Measurements from ENCODE around the gene FNDC8.
"Not testable (repeated sequence)": the region's sequence is repeated elsewhere in the genome, so short reads cannot be mapped to it uniquely, and the experiment has no call there.

Gene FNDC8

DNA sequence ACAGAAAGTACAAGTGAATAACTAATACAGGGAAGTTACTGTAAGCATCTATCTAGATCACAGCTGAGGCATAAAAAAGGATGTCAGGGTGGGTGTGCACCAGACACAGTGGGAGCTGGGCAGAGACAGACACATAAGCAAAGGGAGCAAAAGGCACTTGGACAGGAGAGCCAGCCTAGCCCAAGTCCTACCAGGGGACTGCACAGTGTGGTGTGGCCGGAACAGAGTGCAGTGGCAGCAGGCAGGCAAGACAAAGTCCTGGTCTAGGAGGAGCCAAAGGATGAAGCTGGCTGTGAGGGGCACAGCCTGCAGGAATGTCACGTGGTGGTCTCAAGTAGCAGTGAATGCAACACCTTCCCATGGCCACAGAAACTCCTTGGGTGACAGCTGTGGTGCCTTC lies 23.6 kb upstream of the FNDC8 start:
- no peak for DNase-seq

DNA sequence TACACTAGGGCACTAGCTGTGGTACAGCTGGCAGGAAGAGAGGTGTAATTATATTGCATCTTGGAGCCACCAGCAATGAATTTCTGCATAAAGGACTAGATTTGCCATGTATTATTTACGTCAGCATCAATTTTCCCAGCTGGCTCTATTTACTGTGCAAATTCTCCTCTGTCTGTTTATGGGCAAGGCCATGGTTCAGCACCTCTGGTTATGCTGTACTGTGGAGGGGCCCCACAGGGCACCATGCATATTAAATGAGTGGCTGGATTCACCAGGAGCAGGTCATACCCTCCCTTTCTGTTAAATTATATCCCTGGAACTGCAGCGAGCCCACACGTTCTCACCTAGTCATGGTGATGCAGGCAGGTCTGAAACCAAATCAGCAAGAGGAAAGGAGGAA lies 21.5 kb upstream of the FNDC8 start:
- DNase-seq = no peak

DNA sequence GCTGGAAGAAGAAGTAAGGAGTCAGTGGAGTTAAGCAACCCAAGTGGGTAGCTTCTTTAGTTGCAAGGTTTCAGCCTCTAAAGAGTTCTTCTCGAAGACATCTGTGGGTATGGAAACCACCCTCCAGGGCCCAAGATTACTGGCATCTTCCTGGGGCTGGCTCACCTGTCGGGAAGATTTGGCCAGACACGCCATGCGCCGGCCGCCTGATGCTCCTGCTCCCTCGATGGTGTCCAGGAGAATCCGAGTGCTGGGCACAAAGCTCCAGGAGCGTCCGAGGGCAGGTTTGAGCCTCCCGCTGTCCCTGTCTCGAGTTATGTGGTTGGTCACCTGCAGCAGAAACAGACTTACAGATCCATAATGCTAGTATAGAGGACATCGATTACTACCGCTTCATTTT lies 20.4 kb upstream of the FNDC8 start:
- no peak for DNase-seq

DNA sequence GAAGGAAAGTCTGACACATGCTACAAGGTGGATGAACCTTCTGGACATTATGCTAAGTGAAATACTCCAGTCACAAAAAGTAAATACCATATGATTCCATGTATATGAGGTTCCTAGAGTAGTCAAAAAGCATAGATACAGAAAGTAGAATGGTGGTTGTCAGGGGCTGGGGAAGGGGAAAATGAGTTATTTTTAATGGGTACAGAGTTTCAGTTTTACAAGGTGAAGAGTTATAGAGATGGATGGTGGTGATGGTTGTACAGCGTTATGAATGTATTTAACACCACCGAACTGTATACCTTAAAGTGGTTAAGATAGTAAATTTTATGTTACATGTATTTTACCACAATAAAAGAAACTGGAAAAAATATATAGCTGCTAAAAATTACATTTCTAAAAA lies 19.7 kb upstream of the FNDC8 start:
- no peak for DNase-seq

DNA sequence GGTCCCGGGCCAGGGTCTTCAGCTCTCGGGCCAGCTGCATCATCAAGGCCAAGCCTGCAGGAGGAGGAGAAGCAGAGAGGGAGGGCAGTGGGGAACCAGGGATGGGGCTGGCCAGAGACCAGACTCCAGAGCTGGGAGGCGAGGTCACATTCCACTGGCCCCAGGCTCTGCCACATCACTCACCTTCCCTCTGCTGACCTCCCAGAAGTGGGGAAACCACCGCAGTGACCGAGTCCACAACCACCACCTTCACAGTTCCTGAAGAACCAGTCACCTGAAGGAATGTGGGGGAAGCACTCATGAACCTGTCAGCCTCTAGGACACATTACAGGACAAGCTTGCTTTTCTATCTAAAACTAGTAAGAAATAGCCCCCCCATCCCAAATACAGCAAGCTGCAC lies 18.1 kb upstream of the FNDC8 start:
- no peak for DNase-seq

DNA sequence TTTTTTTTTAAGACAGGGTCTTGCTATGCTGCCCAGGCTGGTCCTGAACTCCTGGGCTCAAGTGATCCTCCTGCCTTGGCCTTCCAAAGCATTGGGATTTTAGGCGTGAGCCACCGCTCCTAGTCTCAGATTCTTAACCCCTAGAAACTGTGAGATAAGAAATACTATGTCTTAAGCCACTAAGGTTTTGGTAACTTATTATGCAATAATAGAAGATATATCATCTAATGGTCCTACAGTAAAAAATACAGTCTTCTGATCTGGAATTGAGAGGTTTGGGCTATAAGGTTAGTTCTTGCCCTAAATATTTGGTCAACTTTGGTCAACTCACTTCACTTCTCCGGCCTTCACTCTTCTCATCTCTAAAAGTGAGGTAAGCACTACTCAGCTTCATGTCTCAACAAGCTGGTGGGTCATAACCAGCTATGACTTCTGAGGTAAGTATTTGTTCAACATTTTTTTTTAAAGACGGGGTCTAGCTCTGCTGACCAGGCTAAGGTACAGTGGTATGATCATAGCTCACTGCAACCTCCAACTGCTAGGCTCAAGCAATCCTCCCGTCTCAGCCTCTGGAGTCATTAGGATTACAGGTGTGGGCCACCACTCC lies 16.5 kb upstream of the FNDC8 start:
- no peak for DNase-seq

DNA sequence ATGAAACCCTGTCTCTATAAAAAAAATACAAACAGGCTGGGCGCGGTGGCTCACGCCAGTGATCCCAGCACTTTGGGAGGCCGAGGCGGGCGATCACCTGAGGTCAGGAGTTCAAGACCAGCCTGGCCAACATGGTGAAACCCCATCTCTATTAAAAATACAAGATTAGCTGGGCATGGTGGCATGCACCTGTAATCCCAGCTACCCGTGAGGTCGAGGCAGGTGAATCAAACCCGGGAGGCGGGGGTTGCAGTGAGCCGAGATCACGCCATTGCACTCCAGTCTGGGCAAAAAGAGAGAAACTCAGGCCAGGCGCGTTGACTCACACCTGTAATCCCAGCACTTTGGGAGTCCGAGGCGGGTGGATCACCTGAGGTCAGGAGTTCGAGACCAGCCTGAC lies 10.6 kb upstream of the FNDC8 start:
- DNase-seq = not testable (repeated sequence)

DNA sequence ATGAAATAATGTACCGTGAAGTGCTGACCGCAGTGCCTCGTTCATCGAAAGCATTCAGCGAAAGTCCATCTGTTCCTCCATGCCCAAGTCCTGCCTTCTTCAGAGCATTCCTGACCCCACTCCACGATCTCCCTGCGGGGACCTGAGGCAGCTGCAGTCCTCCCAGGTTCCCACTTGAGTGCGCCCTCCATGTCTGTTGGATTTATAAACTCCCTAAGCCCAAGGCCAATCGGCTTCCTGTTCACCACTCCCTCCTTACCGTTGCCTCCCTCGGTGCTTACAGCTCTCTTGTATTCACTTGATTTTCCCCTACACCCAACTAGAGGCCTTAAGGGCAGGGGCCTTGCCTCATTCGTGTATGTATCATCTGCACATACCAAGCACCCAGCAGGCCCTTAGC lies 4.6 kb upstream of the FNDC8 start:
- no peak for DNase-seq

DNA sequence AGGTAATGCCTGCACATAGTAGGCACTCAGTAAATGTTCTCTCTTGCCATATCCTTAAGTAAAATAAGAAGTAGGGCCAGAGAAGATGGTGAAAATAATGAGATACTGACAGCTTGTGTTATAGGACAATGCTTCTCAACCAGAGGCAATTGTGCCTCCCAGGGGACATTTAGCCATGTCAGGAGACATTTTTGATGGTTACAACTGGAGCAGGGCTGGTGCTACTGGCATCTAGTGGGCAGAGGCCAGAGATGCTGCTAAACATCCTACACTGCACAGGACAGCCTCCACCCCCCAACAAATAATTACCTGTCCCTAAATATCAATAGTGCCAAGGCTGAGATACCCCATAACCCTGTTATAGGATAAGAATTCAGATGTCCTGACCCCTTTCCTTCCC lies 3.4 kb upstream of the FNDC8 start:
- DNase-seq = no peak

DNA sequence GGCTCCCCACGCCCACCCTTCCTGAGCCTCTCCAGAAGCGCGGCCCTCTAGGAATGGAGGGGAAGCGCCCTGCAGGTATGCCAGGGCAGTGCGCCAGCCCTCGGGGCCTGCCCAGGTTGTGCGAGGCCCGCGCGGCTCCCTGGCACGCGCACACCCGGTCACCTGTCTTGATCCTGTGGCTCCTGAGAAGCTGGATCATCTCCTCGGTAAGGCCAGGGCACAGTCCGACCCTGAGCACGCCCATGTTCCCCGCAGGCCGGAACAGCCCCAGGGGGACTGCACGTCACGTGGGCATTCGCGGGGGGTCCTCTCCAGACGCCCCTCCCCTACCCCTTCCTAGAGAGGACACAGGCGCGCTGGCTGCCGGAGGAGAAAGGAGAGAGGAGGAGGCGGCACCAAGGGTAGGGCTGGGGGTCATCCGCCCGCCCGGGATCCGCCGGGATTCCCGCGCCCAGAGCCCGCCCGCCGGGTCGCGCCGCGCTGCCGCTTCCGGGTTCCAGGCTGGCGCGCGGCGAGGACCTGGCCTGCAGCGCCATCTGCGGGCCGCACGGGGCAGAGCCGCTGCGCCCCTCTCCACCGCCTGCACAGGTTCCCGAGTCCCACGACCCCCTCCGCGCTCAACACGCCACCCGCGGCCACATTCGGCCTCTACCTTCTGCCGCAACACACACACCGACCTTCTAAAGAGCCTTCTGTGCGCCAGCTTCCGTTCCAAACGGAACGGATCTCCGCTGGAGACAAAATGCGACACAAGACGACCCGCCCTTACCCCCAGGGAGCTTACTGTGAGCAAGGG lies 1.8 kb upstream of the FNDC8 start, which contains the start of gene RAD51D:
TSS of gene RAD51D (minus strand) at position 491 of the 796 bp plus-strand sequence. CDS start at position 244, 247 bp downstream.
- DNase-seq = peak; percentile 63 to 91

DNA sequence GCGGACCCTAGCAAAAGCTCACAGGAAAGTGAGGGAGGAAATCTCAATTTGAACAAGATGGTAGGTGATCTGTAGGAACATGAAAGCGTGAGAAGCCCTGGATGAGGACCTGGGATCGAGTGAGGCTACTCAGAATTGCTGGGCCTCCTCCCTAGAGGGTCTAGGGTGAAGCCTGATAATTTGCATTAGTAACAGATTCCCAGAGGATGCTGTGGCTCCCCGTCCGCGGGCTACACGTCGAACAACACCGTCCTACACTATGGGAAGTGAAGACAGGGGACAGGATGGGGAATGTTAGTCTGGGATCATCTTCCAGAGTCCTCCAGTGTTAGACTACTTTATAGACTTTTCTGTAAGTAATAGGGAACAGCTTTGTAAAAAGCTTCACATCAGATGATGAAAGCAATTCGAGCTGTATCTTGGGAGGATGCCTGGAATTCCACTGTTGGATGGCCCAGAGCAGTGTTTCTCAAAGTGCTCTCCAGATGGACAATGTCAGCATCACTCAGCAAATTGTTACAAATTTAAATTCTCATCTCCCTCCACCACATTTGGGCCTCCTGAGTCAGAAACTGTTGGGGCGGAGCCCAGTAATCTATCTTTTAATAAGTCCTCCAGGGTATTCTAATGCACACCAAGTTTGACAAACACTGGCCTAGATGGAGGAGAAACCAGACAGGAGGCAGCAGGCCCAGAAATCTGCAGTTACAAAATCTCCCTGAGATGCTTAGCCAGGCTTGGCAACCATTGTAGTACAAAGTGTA lies 6.5 kb downstream of the FNDC8 start:
- no peak for DNase-seq

DNA sequence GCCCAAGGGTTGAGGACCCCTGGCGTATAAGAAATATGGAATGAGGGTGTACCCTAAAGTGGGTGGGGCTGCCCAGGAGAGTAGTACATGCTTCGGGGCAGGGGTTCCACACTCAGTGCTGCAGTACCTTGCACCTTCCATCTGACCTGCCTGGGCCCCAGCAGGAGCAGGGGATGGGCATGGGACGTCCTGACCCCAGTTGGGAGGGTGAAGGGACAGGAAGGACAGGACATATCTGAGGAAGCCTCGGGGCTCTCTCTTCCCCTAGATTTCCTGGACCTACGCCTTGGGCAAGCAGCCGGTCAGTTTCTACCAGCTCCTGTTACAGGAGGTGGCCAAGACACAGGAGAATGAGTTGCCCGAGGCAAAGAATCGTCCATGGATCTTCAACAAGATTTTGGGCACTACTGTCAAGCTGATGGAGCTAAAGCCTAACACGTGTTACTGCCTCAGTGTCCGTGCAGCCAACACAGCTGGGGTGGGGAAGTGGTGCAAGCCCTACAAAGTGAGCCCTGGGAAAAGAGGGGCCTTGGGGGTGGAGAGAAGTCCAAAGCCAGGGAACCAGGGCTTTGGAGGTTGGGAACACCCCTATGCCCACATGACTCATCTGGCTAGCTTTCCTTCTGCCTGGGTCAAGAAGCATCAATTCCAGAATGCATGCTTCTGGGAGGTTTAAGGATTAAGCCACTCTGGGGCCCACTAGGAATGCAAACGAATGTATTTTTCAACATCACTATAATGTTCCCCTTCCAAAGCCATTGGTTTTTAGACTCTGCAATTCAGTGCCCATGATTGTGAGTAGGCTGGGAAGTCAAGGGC lies 7.9 kb downstream of the FNDC8 start:
- no peak for DNase-seq

DNA sequence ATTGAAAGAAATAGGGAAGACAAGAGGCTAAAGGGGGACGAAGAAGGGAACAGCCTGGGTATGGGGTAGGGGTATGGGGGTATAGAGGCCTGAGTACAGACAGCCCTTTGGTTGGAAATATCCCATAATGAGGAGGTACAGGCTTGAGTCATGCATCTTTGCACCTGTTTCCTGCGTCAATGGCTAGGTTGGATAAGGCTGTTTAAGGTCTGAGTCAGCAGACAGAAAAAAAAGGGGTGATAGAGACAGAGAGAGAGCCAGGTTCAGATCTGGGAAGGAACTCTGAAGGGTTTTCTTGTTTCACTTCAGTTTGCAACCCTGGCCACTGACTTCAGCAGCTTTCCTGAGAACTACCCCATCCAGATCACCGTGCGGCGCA lies 8.5 kb downstream of the FNDC8 start:
- no peak for DNase-seq

DNA sequence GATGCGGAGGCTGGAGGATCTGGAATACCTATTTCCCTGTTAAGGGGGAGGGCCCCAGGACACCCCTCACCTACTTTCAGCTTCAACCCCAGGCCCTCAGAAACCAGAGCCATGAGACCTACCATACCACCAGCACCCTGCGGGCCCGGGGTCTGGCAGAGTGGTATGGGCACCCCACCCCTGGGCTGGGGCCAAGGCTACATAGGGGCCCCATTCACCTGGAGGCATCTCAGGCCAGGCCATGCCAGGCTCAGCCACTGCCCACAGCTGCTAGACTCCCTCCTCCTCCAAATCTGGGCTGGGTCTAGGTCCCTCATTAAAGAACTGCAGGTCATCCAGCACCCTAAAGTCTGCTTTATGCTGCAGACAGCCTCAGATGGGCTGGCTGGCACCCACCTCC lies 9.0 kb downstream of the FNDC8 start:
- no peak for DNase-seq

DNA sequence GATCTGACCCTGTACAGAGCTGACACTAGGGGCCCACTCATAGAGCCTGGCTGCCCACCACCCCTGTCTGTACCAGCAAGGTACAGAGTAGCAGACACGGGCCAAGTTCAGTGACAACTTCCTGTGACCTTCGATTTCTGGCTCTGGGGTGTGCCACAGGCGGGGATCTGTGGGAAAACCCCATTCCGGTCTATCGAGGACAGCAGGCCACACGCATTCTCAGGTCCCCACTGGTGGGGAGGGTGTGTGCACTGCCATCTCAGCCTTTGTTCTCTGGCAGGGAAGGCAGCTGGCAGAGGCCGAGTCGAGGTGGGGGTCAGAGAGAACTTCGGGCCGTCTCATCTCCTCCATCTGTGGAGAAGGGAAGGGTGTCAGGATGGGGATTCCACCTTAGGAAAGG lies 10.7 kb downstream of the FNDC8 start:
- DNase-seq = no peak

DNA sequence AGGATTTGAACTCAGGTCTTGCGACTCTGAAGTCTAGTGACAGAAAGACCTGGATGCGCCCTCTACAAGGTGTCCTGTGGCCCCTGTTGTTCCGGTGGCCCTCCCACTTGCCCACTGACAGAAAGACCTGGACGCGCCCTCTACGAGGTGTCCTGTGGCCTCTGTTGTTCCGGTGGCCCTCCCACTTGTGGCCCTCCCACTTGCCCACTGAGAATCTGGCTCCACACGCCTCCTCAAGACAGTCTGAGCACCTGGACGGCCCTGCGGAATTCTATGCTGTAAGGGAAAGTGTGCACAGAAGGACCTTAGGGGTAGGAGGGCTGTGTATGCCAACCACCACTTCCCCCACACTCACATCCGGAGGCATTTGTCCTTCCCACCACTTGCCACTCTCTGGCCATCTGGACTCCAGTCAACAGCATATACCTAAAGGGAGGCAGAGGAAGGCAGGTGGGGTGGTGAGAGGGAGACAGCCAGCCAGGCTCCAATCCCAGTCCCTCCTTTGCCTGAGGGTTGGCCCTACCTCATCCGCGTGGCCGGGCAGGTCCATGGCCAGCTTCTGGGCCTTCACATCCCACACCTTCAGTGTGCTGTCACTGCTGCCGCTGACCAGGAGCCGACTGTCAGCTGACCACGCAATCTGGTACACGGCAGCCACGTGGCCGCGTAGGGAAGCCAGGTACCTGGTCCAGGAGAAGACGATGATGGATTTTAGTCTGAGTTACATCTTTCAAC lies 11.6 kb downstream of the FNDC8 start:
- DNase-seq = no peak

DNA sequence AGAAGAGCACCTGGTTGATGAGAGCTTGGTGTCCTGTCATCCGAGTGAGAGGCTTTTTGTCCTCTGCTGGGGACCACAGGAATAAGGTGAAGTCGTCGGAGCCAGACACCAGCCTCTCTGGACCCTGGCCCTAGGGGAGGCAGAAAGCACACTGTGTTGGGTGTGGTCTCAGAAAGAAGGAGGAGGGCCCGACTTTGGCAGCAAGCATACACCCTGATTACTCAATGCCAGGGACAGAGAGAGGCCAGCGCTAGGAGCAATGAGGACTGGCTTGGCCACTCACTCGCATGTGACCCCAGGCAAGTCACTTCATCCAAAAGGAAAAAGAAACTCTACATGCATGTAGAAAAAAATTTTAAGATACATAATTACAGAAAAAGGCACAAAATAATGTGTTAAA lies 13.9 kb downstream of the FNDC8 start:
- DNase-seq = no peak

DNA sequence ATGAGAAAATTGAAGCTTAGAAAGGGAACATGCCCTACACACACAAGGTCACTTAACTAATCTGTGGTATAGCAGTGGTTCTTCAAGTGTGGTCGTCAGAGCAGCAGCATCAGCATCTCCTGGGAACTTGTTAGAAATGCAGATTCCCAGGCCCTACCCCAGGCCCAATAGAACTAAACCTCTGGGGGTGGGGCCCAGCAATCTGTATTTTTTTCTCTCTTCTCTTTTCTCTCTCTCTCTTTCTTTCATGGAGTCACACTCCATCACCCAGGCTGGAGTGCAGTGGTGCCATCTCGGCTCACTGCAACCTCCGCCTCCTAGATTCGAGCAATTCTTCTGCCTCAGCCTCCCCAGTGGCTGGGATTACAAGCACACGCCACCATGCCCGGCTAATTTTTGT lies 16.8 kb downstream of the FNDC8 start:
- no peak for DNase-seq

DNA sequence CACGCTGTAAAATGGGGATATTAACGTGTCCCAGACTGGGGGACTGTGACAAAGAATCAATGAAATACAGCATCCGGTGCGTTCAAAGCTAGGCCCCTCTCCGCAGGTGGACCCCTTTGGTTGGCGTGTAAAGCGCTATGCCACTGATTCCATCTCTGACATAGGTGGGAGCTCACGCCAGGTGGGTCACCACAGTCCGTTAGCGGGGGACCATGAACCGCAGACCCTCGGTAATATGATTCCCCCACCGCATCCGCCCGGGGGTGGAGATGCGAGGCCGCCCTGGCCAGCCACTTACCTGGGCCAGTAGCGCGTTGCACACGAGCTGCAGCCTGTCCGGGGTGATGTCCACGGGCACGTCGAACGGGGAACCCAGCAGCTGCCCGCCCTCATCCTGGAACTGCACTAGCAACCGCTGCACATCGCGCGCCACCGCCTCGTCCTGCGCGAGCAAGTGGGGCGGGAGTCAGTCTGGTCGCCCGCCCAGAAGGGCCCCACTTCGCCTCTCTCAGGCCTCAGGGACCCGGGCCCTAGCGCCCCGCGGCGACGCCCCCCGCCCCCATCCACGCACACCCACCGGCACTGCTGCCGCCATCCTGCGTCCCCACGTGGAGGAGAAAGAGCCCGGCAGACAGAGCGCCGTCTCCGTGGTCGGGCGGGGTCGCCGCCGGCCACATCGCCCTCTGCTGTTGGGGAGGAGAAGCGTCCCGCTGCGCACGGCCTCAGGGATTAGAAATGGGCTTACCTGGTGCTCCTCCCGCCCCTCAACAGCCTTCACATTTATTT lies 20.5 kb downstream of the FNDC8 start, which contains the start of gene NLE1:
TSS of gene NLE1 (minus strand) at position 623 of the 786 bp plus-strand sequence. CDS start at position 595, 28 bp downstream.
- peak; percentile 60 to 62 for DNase-seq

DNA sequence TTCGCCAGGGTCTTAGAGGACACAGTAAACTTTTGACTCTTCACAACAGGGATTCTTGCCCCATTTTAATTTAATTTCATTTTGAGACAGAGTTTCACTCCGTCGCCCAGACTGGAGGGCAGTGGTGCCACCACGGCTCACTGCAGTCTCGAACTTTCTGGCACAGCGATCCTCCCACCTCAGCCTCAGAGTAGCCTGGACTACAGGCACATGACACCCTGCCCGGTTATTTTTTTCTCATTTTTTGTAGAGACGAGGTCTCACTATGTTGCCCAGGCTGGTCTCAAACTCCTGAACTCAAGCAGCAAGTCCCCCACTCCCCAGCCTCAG lies 21.0 kb downstream of the FNDC8 start:
- DNase-seq = no peak

DNA sequence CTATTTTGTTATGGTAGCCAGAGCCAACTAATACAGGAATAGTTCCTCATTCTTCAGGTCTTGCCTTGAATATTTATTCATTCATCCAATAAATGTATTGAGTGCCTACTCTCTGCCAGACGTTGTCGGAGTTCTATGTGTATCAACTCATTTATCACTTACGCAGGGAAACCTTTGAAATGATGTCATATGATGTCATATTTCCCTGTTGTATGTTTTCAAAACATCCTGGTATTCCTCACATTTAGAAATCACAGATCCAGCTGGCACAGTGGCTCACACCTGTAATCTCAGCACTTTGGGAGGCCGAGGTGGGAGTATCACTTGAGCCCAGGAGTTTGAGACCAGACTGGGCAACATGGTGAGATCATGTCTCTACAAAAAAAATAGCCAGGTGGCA lies 23.4 kb downstream of the FNDC8 start:
- DNase-seq = no peak

Data from SHP77 (cell line).